ENCODE data around the gene C19orf12. TPM values are rescaled to one million over a fixed set of nuclear protein-coding genes. Genes with fewer than 3 reads are reported as not detected.

Gene C19orf12
- total RNA-seq, 1 experiment from 2014 or later, result 17.5 TPM

- Histone ChIP-seq H3K27me3 (ENCODE audit: insufficient read depth, low read length) (no peaks in the 10 kb centered on the region), H3K9me3 (ENCODE audit: control insufficient read depth, low read depth, low read length) (no peaks in the 10 kb centered on the region), H2AFZ (ENCODE audit: low read length) (no peak overlapping the region), H3K14ac (ENCODE audit: insufficient read depth, low read length) (no peak overlapping the region), H3K4me2 (ENCODE audit: insufficient read depth, insufficient read length, low read length) (no peak overlapping the region), H3K56ac (ENCODE audit: insufficient read length, low read depth, low read length) (no peak overlapping the region), H3K79me2 (ENCODE audit: insufficient read depth, low read length) (no peaks in the 10 kb centered on the region), H2AK5ac (ENCODE audit: insufficient read length, low read length) (no peak overlapping the region), H3K18ac (ENCODE audit: insufficient read length, low read depth, low read length) (no peak overlapping the region), H3K27ac (ENCODE audit: insufficient read length, low read depth, low read length) (no peak overlapping the region), H3K9ac (ENCODE audit: extremely low read depth, insufficient read length, low read length) (no peak overlapping the region), H3K4me1 (ENCODE audit: insufficient read depth, low read length) (no peaks in the 10 kb centered on the region), H3K23me2 (ENCODE audit: insufficient read length, low read depth, low read length, poor library complexity, severe bottlenecking) (no peaks in the 10 kb centered on the region), H2BK12ac (ENCODE audit: insufficient read length, low read depth, low read length) (no peak overlapping the region), H3K23ac (ENCODE audit: insufficient read length, low read depth, low read length) (no peak overlapping the region), H4K20me1 (ENCODE audit: control insufficient read depth, insufficient read depth, insufficient read length) (no peaks in the 10 kb centered on the region), H3T11ph (ENCODE audit: low read length) (no peak overlapping the region), H4K5ac (ENCODE audit: insufficient read length, low read depth, low read length) (no peak overlapping the region), H3K4ac (ENCODE audit: low read depth, low read length) (no peak overlapping the region), H4K91ac (ENCODE audit: insufficient read length, low read depth, low read length) (no peak overlapping the region), H2BK20ac (ENCODE audit: low read depth, low read length, poor library complexity, severe bottlenecking) (no peak overlapping the region), H4K8ac (replicated peaks; ENCODE audit: insufficient read length, low read depth, low read length) (no peak overlapping the region), H2BK5ac (ENCODE audit: insufficient read length, low read length) (no peak overlapping the region), H2BK15ac (ENCODE audit: low read depth, low read length) (no peak overlapping the region), H3K79me1 (ENCODE audit: insufficient read depth, low read depth, low read length, poor library complexity, severe bottlenecking) (no peaks in the 10 kb centered on the region), H2BK120ac (ENCODE audit: low read depth, low read length, poor library complexity, severe bottlenecking) (no peak overlapping the region)
- no CpG with 5 or more reads among the region's 7 CpGs for WGBS (ENCODE audit: extremely low coverage, insufficient read length, low lambda C conversion rate)
- TF ChIP-seq, protein P1, sequence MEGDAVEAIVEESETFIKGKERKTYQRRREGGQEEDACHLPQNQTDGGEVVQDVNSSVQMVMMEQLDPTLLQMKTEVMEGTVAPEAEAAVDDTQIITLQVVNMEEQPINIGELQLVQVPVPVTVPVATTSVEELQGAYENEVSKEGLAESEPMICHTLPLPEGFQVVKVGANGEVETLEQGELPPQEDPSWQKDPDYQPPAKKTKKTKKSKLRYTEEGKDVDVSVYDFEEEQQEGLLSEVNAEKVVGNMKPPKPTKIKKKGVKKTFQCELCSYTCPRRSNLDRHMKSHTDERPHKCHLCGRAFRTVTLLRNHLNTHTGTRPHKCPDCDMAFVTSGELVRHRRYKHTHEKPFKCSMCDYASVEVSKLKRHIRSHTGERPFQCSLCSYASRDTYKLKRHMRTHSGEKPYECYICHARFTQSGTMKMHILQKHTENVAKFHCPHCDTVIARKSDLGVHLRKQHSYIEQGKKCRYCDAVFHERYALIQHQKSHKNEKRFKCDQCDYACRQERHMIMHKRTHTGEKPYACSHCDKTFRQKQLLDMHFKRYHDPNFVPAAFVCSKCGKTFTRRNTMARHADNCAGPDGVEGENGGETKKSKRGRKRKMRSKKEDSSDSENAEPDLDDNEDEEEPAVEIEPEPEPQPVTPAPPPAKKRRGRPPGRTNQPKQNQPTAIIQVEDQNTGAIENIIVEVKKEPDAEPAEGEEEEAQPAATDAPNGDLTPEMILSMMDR (conservative IDR thresholded peaks at IDR 0.05), result no peak
- no peaks in the 10 kb centered on the region for H3K36me3 Mint-ChIP-seq (ENCODE audit: insufficient read depth in 1 of 3, low read depth in 3 of 3)
- H3K27ac Mint-ChIP-seq, result no peak overlapping the region
- DNase-seq, result no peak
- peaks cover 0 to 2% of the 10 kb centered on the region in 2 experiments; a peak in 1 of 4 replicates for H3K4me1 Mint-ChIP-seq
- H3K9me3 Mint-ChIP-seq, result no peaks in the 10 kb centered on the region
- H3K27me3 Mint-ChIP-seq (ENCODE audit: low read depth), result no peaks in the 10 kb centered on the region; the same call in 1 of the 2 replicates
- H3K4me3 Mint-ChIP-seq, result no peak overlapping the region
Observed at GRCh38 chr19:29753934-29754305, 38.9 kb upstream of the C19orf12 start.
